ENCODE measurements around the gene EPN1. TPM values are rescaled to one million over a fixed set of nuclear protein-coding genes. Genes with fewer than 3 reads are reported as not detected.

EPN1 gene
- total and polyA plus RNA-seq, 2 of the 13 experiments (the other 11 are each of a cell fraction or from before 2014, with no cell fraction given): 28.9 to 31.7 TPM

- BruUV-seq (replicated peaks): no TSS peak
- ChIA-PET CTCF (ENCODE audit: low intra/inter-chr PET ratio, low total read pairs) (no interaction called here), POLR2A (no interaction called here)
- Histone ChIP-seq H3K27me3 (ENCODE audit: control insufficient read depth in 1 of 2, insufficient read depth in 2 of 2, low read length in 2 of 2) (no peaks in the 10 kb centered on the region), H3K79me2 (ENCODE audit: insufficient read depth, low read length) (peaks cover 29% of the 10 kb centered on the region), H2AFZ (ENCODE audit: low read length) (no peak overlapping the region), H3K4me2 (ENCODE audit: low read depth, low read length) (no peak overlapping the region), H4K20me1 (ENCODE audit: insufficient read depth, low read length) (no peaks in the 10 kb centered on the region), H3K9ac (ENCODE audit: insufficient read depth, low read depth, low read length) (no peak overlapping the region), H3K36me3 (replicated peaks in 1 of 2; ENCODE audit: control insufficient read depth in 1 of 2, insufficient read depth in 2 of 2, low read length in 2 of 2) (peaks cover 21 to 60% of the 10 kb centered on the region in 2 experiments), H3K27ac (ENCODE audit: extremely low read length, insufficient read depth, low read length) (no peak overlapping the region), H3K4me3 (replicated peaks in 1 of 3; ENCODE audit: insufficient read depth in 1 of 3, low read depth in 2 of 3, low read length in 3 of 3) (no peak overlapping the region), H3K9me3 (ENCODE audit: low read length) (no peaks in the 10 kb centered on the region), H3K4me1 (ENCODE audit: insufficient read depth, low read length) (peaks cover 57% of the 10 kb centered on the region)
- DNase-seq (ENCODE audit: low spot score) (no peak), FAIRE-seq (no peak), ATAC-seq (no peak)
- TF ChIP-seq MAX (IDR thresholded peaks at IDR 0.05) (no peak), EHMT2 (IDR thresholded peaks at IDR 0.05; ENCODE audit: borderline replicate concordance, low read depth, low read length) (no peak)
- WGBS (ENCODE audit: low lambda C conversion rate): 95% methylated on average over 29 of the region's 29 CpGs
- intact Hi-C loops (cut with micrococcal nuclease; ENCODE audit: unreplicated experiment): no loop called here
- in situ Hi-C loops (cut with HindIII; ENCODE audit: extremely low pct_ligation_motif_present, low pct_unique_long_range_greater_than_20kb): no loop called here
These were observed 11.5 kb downstream of the EPN1 start for GRCh38 chr19:55686311-55687050.

DNA sequence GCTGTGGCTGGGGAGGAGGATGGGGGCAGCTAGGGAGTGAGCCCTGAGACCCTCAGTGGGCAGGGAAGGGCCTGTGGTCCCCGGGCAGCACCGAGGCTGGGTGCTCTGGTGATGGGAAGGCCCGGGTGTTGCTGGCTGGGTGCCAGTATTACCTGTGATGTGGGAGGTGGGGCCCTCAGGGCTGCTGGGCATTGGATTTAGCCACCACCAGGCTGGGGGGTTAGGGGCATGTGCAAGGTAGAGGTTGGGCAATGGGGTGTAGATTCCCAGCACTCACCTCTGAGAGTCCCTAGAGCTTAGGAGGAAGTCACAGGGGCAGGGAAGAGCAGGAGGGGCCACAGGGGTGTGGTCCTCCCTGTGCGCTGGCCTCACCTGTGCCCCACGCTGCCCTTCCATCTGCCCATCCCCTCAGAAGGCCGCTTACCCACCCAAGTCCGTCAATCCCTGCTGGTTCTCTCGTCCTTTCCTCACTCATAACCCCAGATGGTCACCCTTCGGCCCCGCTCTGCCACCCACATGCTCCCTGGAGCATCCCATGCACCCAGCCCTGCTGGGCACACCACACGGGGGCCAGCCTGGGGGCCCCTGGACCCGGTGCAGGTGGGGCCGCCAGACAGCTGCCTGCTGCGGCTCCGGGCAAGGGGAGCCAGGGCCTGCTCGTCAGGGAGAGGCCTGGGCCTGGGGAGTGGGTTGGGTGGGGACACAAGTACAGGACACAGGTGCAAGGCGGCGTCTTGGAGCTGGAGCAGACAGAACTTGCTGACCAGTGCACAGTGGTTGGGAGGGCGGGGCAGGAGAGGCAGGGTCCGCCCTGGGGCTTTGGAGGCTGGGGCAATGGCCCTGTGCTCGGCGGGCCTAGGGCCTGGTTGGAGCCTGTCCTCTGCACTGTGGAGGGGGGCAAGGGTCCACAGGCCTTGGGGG, 12.5 kb downstream of the EPN1 start:
- Histone ChIP-seq H3K4me3 (replicated peaks in 1 of 3; ENCODE audit: insufficient read depth in 1 of 3, low read depth in 2 of 3, low read length in 3 of 3) (no peak overlapping the region), H3K9ac (ENCODE audit: insufficient read depth, low read depth, low read length) (no peak overlapping the region), H3K27me3 (ENCODE audit: control insufficient read depth in 1 of 2, insufficient read depth in 2 of 2, low read length in 2 of 2) (no peaks in the 10 kb centered on the region), H3K4me1 (ENCODE audit: insufficient read depth, low read length) (peaks cover 48% of the 10 kb centered on the region), H3K4me2 (ENCODE audit: low read depth, low read length) (no peak overlapping the region), H2AFZ (ENCODE audit: low read length) (no peak overlapping the region), H3K9me3 (ENCODE audit: low read length) (no peaks in the 10 kb centered on the region), H3K27ac (ENCODE audit: extremely low read length, insufficient read depth, low read length) (no peak overlapping the region), H4K20me1 (ENCODE audit: insufficient read depth, low read length) (no peaks in the 10 kb centered on the region), H3K36me3 (replicated peaks in 1 of 2; ENCODE audit: control insufficient read depth in 1 of 2, insufficient read depth in 2 of 2, low read length in 2 of 2) (peaks cover 21 to 54% of the 10 kb centered on the region in 2 experiments), H3K79me2 (ENCODE audit: insufficient read depth, low read length) (peaks cover 25% of the 10 kb centered on the region)
- DNase-seq (ENCODE audit: low spot score) (no peak), ATAC-seq (no peak), FAIRE-seq (no peak)
- BruUV-seq (replicated peaks): no TSS peak
- TF ChIP-seq LCORL (IDR thresholded peaks at IDR 0.05) (peak; percentile 47; the same call in 1 of the 2 replicates), LCORL (CRISPR knock-in tag; IDR thresholded peaks at IDR 0.05) (no peak), THYN1 (CRISPR knock-in tag; IDR thresholded peaks at IDR 0.05; ENCODE audit: borderline replicate concordance, low read depth) (no peak), PPARG (CRISPR knock-in tag; conservative IDR thresholded peaks at IDR 0.05) (no peak)
- 92% methylated on average over 19 of the region's 22 CpGs for WGBS (ENCODE audit: low lambda C conversion rate)
- CTCF ChIA-PET (ENCODE audit: low intra/inter-chr PET ratio, low total read pairs): no interaction called here
- POLR2A ChIA-PET: no interaction called here
- intact Hi-C loops (cut with micrococcal nuclease; ENCODE audit: unreplicated experiment): no loop called here
- in situ Hi-C loops (cut with HindIII; ENCODE audit: extremely low pct_ligation_motif_present, low pct_unique_long_range_greater_than_20kb): no loop called here
